Esophagus mucosa (tissue), 1 donor: Measurements from ENCODE around the gene CABP1. TPM values are rescaled to one million over a fixed set of nuclear protein-coding genes. Genes with fewer than 3 reads are reported as not detected.
A peak's percentile ranks its signal among the peaks of the same experiment; 100 is the strongest.
"Not testable (repeated sequence)": the region's sequence is repeated elsewhere in the genome, so short reads cannot be mapped to it uniquely, and the experiment has no call there.

Source experiments
- ATAC-seq: fragments of 200-7000 bp; cut with Tn5 transposase; one replicate; pipeline ENCODE4 v1.9.1; 2020
- total RNA-seq: library from RNA; stranded (reverse); gene quantifications from one replicate; pipeline ENCODE4 v1.2.4, GENCODE V29; 2023
- donor health status: DM: yes; HTN: yes; CAD: no.

CABP1 gene
- total RNA-seq, result 0.16 TPM

GRCh38 chr12:120639771-120640721, at the start of gene CABP1:
Gene CABP1 (plus strand): TSS chr12:120640626. CDS start chr12:120640686, 60 bp downstream.
- ATAC-seq, result peak; percentile 22

GRCh38 chr12:120590741-120591407, 49.6 kb upstream of the CABP1 start:
- peak; percentile 71 for ATAC-seq

GRCh38 chr12:120592121-120593049, 48.0 kb upstream of the CABP1 start:
- no peak for ATAC-seq

DNA sequence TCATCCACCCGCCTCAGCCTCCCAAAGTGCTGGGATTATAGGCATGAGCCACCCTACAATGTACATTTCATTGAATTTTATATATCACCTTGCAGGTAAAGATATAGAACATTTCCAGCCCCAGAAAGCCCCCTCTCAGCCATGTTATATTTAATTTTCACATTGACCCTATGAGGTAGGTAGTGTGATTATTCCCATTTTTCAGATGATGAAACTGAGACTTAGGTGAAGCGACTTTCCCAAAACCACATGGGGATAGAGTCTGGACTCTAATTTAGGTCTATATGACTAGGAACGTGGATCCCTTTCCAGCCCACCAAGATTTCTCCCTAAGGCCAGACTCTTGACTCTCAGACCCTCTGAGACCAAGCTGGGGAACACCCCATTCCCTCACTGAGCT, 43.5 kb upstream of the CABP1 start:
- ATAC-seq, result no peak

DNA sequence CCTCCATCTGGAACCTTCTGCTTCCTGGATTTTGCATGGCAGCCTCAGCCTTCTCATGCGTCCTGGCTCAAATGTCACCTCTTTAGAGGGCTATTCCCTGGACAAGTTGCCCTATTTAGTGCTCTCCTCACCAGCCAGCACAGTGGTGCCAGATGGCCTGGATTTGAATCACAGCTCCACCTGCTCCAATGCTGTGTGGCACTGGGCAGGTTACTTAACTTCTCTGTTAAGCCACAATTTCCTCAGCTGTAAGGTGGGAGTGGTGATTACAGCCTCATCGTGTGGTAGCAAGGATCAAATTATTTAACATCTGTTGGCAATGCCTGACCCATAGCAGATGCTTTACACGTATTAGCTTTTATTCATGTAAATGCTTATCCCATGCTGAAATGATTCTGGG, 42.6 kb upstream of the CABP1 start:
- ATAC-seq, result no peak

DNA sequence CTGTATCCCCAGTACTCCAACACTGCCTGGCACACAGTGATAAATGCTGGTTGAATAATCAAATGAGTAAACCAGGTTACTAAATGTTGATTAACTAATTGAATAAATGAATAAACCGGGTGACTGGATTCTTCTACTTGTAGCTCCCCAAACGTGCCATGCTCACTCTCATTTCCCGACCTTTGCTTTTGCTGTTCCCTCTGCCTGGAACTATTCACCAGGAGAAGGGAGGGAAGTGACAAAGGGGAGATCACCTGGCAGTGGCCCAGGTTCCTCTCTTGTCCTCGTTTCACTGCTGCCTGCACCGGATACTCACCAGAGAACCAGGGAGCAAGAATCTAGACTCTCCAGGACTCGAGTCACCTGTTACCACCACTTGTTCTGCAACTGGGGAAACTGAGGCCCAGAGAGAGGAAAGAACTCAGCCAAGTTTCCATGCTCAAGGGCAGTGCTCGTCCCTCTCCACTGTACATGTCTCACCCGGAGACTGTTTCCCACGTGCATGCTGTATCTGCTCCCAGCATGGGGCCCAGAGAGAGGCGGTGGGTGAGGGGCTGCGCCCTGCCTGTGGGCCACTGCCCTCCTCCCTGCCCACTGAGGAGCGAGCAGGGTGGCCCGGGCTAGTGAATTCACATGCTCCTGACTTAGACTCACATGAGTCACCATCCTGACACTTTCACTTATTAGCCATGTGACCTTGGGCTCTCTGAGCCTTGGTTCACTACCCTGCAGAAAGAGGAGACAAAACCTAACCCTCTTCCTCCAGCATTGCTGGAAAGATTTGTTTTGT, 41.6 kb upstream of the CABP1 start:
- ATAC-seq, result peak; percentile 86

DNA sequence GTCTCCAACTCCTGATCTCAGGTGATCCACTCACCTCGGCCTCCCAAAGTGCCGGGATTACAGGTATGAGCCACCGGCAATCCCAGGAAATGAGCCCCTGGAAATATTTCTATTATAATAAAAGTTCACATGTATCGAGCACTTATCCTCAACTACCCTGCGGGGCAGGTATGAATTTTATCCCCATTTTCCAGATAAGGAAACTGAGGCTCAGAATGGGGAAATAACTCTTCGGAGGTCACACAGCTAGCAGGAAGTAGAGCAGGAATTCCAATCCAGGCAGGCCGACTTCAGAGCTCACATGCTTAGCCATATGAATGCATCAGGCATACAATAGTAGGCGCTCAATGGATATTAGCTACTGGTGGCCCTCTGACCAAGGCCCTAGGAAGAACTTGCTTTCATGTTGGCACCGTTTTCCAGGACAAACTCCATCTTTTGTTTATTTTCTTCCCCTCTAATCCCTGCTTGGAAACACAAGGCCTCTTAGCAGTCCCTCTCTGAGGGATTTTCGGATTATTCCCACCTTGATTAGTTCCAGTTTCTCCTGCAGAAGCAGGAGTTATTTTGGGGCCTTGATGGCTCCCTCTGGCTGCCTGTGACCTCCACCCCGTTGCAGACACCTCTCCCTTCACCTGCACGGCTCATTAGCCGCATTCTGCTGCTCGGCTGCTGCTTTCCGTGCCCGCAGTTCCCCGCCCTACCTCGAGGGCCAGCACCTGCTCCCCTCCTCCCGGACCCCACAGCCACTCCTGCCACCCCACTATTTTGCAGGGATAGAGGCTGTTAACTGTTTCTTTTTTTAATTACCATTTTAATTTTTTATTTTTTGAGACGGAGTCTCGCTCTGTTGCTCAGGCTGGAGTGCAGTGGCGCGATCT, 40.5 kb upstream of the CABP1 start:
- no peak for ATAC-seq

- ATAC-seq, result peak; percentile 47
These were observed 38.0 kb upstream of the CABP1 start for GRCh38 chr12:120602416-120602815.

- no peak for ATAC-seq
These were observed 29.9 kb upstream of the CABP1 start for GRCh38 chr12:120610560-120610959.

DNA sequence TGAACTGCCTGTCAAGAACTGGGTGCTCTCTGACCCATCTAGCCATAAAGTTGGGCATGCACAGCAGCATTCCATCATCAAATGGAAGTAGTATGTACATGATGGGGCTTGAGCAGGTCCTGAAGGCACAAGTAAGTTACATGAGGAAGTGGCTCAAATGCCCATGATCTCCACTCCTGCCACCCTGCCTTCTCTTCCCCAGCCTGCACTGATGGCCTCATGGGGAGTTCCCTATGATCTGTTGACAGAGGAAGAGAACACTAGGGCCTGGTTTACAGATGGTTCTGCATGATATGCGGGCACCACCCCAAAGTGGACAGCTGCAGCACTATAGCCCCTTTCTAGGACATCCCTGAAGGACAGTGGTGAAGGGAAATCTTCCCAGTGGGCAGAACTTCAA, 28.9 kb upstream of the CABP1 start:
- not testable (repeated sequence) for ATAC-seq

GRCh38 chr12:120614848-120615247, 25.6 kb upstream of the CABP1 start:
- no peak for ATAC-seq

GRCh38 chr12:120617193-120617592, 23.2 kb upstream of the CABP1 start:
- ATAC-seq, result not testable (repeated sequence)

DNA sequence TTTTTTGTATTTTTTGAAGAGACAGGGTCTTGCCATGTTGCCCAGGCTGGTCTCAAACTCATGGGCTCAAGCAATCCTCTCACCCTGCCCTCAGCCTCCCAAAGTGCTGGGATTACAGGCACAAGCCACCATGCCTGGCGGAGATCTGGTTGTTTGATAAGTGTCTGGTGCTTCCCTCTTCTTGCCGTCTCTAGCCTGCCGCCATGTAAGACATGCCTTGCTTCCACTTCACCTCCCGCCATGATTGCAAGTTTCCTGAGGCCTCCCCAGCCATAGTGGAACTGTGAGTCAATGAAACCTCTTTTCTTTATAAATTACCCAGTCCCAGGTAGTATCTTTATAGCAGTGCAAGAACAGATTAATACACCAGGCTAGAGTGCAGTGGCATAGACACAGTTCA, 22.7 kb upstream of the CABP1 start:
- not testable (repeated sequence) for ATAC-seq

DNA sequence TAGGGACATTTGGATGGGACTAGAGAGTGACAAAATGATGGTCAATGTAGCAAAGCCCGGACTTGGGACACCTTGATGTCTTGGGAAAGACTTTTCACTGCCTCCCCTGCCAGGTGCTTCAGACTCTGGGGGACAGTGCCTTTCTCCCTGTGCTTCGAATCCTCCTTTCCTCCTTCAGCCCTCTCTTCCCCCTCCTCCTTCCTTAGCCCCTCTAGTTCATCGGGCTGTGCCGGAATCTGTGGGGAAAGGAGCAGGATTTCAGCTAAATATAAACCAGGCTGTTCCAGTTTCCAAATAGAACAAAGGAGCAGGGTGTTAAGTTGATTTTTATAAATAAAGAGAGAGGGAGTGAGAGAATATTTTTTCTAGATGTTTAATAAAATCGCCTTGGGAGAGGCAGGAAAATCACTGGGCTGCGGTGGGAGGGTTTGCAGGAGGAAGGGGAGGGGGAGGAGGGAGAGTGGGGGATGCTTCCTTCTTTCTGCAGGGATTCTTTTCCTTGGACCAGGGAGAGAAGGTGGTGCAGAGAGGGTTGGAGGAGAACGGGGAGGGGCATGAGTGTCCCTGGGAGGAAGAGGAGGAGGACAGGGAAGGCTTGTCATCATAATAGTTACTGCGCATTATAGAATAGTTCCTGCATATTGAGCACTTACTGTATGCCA, 21.3 kb upstream of the CABP1 start:
- no peak for ATAC-seq

DNA sequence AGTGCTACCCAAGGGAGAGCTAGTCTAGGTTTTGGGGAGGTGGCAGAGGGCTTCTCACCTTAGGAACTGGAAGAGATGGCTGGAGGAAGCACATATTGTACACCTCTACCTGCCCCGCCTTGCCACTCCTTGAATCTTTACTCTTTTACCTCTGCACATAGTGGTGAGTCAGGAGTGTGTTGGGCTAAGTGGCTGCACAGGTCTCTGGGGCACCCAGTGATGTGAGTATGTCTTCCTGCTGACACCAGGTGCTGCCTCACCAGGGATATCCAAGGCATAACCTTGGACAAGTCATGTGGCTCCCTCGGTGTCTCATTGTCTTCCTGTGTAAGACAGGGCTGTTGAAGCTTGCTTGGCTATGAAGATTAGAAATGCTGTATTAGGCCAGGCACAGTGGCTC, 19.8 kb upstream of the CABP1 start:
- peak; percentile 100 for ATAC-seq

DNA sequence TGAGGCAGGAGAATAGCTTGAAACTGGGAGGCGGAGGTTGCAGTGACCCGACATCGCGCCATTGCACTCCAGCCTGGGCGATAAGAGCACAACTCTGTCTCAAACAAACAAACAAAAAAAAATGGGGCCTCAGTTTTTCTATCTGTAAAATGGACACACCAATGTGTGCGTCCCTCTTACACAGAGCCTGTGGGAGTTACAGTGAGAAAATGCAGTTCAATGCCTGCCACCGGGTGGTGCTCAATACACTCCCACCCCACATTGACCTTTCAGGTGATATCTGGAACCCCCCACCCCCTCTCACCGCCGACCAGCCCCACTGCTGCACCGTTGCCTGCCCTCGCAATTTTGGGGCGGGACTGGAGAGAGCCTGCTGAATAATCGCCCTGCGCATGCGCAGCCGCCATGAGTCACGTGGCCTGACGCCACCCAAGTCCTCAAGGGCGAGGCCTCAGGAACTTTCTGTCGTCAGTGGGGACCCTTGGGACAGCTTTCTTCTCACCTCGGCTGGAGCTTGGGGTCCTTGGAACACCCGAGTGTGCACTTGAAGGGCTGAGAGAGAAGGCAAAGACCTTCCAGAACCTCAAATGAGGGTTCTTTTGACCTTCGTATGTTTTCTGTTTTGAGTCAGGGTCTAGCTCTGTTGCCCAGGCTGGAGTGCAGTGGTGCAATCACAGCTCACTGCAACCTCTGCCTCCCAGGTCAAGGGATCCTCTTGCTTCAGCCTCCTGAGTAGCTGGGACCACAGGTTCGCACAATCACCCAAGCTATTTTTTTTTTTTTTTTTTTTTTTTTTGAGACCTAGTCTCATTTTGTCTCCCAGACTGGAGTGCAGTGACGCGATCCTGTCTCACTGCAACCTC, 14.6 kb upstream of the CABP1 start:
- ATAC-seq, result no peak

DNA sequence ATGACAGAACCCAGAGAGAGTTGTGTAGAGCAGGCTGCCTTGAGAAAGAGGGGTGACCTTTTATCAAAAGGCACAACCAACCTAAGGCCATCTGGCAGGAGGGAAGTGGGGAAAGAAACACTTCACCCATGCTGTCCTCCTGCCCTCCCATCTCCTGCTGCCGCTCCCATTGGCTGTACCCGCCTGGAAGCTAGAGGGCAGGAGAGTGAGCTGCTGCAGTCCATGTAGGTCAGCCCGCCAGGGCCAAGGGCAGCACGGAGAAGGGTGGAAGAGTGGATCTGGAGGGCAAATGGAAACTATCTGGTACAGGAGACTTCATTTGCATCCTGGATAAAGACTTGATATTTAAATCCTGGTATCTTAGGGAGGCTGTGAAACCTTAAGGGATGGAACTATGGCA, 11.5 kb upstream of the CABP1 start:
- no peak for ATAC-seq

GRCh38 chr12:120630104-120630892, 10.1 kb upstream of the CABP1 start:
- ATAC-seq, result no peak
